Keratinocyte (primary cell): Measurements from ENCODE around the gene TBC1D7. TPM values are rescaled to one million over a fixed set of nuclear protein-coding genes. Genes with fewer than 3 reads are reported as not detected.

Experiments used
- DNase-seq: peaks from one replicate; pipeline ENCODE4 v3.0.0-alpha.2; 2011; ENCODE audit warnings: low read depth, missing footprints, low spot score
- FAIRE-seq: peaks from 2 replicates; lab custom pipeline; 2011; peaks lifted over from hg19 to GRCh38; lab: Jason Lieb, UNC
- H2AFZ ChIP-seq: 2 replicates; pipeline ENCODE4 v1.6.0; 2012; ENCODE audit warnings: low read length, control low read depth, inconsistent platforms; ENCODE audit not compliant: control insufficient read depth
- H3K27ac ChIP-seq: 2 replicates; pipeline ENCODE4 v1.5.1; 2011; ENCODE audit warnings: low read length; ENCODE audit not compliant: control insufficient read depth, insufficient read depth
- H3K27me3 ChIP-seq: 3 replicates; pipeline ENCODE4 v1.6.0; 2011; ENCODE audit warnings: low read length; ENCODE audit not compliant: control insufficient read depth, insufficient read depth; ENCODE audit errors: extremely low read depth
- H3K36me3 ChIP-seq, 2 experiments: 2 replicates in 1 of 2; 3 replicates in 1 of 2; pipeline ENCODE4 v1.5.1; 2011; ENCODE audit warnings: low read length in 2 of 2, mild to moderate bottlenecking in 1 of 2; ENCODE audit not compliant: control insufficient read depth in 2 of 2, insufficient read depth in 2 of 2; ENCODE audit errors: extremely low read depth in 1 of 2
- H3K4me1 ChIP-seq: 3 replicates; pipeline ENCODE4 v1.5.1; 2011; ENCODE audit warnings: low read length; ENCODE audit not compliant: control insufficient read depth, insufficient read depth; ENCODE audit errors: extremely low read depth
- H3K4me2 ChIP-seq: 3 replicates; pipeline ENCODE4 v1.6.0; 2011; ENCODE audit warnings: low read depth, low read length; ENCODE audit not compliant: control insufficient read depth, insufficient read depth; ENCODE audit errors: extremely low read depth
- H3K4me3 ChIP-seq, 3 experiments: fragments of 200-600 bp in 1 of 3; sonication (generic) in 1 of 3; 2 replicates in 2 of 3; 3 replicates in 1 of 3; pipeline ENCODE4 v1.5.1; 2011 to 2016; ENCODE audit warnings: low read length in 3 of 3, mild to moderate bottlenecking in 3 of 3, control low read depth in 2 of 3, inconsistent platforms in 1 of 3, low read depth in 1 of 3, mixed read lengths in 1 of 3, mixed run types in 1 of 3, moderate library complexity in 1 of 3; ENCODE audit not compliant: control insufficient read depth in 2 of 3, insufficient read depth in 2 of 3; ENCODE audit errors: extremely low read depth in 1 of 3
- H3K79me2 ChIP-seq: 2 replicates; pipeline ENCODE4 v1.6.0; 2012; ENCODE audit warnings: low read length; ENCODE audit not compliant: control insufficient read depth, insufficient read depth
- H3K9ac ChIP-seq: 3 replicates; pipeline ENCODE4 v1.6.0; 2011; ENCODE audit warnings: low read length; ENCODE audit not compliant: control insufficient read depth, insufficient read depth; ENCODE audit errors: extremely low read depth
- H3K9me1 ChIP-seq: 3 replicates; pipeline ENCODE4 v1.6.0; 2011; ENCODE audit warnings: low read length; ENCODE audit not compliant: control insufficient read depth, insufficient read depth; ENCODE audit errors: extremely low read depth
- H3K9me3 ChIP-seq: 2 replicates; pipeline ENCODE4 v1.5.1; 2012; ENCODE audit warnings: low read depth, low read length; ENCODE audit not compliant: control insufficient read depth
- H4K20me1 ChIP-seq: 3 replicates; pipeline ENCODE4 v1.6.0; 2011; ENCODE audit warnings: low read length; ENCODE audit not compliant: control insufficient read depth, insufficient read depth; ENCODE audit errors: extremely low read depth
- EZH2 ChIP-seq: IDR thresholded peaks from one replicate; pipeline ENCODE4 v1.6.1; 2012; ENCODE audit warnings: inconsistent platforms, mild to moderate bottlenecking, low read length, moderate library complexity
- dilution Hi-C: fragments of 300-500 bp; cut with MboI; formaldehyde crosslinking; loops from one replicate; pipeline ENCODE4 v1.7.0; 2020; ENCODE audit warnings: low sequenced_read_pairs; ENCODE audit not compliant: extremely low pct_ligation_motif_present
- polyA plus RNA-seq, 5 experiments: library from polyadenylated mRNA; depleted of rRNA in 3 of 5; stranded (reverse) in 3 of 5; stranded (forward) in 1 of 5; unstranded in 1 of 5; fragments of >200 nt; gene quantifications; 1 replicate in 1 of 5; 2 replicates in 3 of 5; 3 replicates in 1 of 5; pipeline versions ENCODE4 v1.2.1 to v1.2.3, GENCODE V29; 2011 to 2012; ENCODE audit warnings: missing spikeins in 2 of 5, low read depth in 1 of 5, low replicate concordance in 1 of 5
- TF ChIP-seq, protein P1 (sequence below), 3 experiments: IDR thresholded peaks in 1 of 3; conservative IDR thresholded peaks in 1 of 3; optimal IDR thresholded peaks in 1 of 3; 2 replicates in 2 of 3; 3 replicates in 1 of 3; pipeline versions ENCODE3 to v1.5.1; 2011; ENCODE audit warnings: low read length in 3 of 3, mild to moderate bottlenecking in 3 of 3, moderate library complexity in 2 of 3, control low read depth in 1 of 3, inconsistent platforms in 1 of 3; ENCODE audit not compliant: insufficient read depth in 2 of 3; ENCODE audit errors: extremely low read depth in 1 of 3

The TBC1D7 gene
- polyA plus RNA-seq, 1 donor (not counting 4 experiments of a cell fraction or from before 2014, with no cell fraction given) = 30.4 TPM

DNA sequence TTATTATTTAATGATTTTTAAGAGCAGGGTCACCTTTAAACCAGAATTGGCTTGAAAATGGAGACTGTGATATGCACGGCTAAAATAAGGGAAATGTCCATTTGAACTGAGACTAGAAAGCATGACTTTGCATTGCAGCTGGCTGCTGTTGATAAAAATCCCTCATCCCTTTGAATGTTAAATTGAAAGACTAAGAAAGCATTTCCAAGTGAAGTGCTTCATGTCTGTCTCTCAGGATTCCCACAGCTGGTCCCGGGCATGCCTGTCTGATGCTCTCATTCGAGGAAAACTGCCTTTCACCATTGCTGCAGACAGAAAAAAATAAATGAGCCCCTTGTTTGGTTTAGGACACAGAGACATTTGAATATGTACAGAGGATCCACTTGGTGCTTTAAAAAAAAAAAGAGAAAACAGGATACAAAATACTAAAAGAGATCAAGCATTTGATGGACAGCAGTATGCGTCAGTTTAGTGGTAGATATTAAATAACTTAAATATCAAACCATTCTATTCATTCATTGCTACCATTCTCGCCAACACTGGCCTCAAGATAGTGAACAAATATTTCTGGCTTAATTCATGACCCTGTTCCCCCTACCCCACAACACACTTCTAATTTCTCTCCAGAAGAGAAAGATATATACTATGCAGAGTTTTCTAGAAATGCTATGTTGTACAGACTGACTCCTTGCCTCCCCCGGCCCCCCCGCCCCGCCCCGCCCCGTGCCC, 55.0 kb downstream of the TBC1D7 start:
- H3K4me3 ChIP-seq = no peak overlapping the region
- no peaks in the 10 kb centered on the region for H3K4me1 ChIP-seq
- no peaks in the 10 kb centered on the region for H3K9me3 ChIP-seq
- TF ChIP-seq, protein P1, sequence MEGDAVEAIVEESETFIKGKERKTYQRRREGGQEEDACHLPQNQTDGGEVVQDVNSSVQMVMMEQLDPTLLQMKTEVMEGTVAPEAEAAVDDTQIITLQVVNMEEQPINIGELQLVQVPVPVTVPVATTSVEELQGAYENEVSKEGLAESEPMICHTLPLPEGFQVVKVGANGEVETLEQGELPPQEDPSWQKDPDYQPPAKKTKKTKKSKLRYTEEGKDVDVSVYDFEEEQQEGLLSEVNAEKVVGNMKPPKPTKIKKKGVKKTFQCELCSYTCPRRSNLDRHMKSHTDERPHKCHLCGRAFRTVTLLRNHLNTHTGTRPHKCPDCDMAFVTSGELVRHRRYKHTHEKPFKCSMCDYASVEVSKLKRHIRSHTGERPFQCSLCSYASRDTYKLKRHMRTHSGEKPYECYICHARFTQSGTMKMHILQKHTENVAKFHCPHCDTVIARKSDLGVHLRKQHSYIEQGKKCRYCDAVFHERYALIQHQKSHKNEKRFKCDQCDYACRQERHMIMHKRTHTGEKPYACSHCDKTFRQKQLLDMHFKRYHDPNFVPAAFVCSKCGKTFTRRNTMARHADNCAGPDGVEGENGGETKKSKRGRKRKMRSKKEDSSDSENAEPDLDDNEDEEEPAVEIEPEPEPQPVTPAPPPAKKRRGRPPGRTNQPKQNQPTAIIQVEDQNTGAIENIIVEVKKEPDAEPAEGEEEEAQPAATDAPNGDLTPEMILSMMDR (optimal IDR thresholded peaks at IDR 0.05 in 1 of 3, IDR thresholded peaks at IDR 0.05 in 1 of 3, conservative IDR thresholded peaks at IDR 0.05 in 1 of 3; ENCODE audit: extremely low read depth in 1 of 3, insufficient read depth in 2 of 3, low read length in 3 of 3) = no peak
- no peak for TF ChIP-seq EZH2
- no peak overlapping the region for H3K4me2 ChIP-seq
- H3K36me3 ChIP-seq = no peaks in the 10 kb centered on the region
- no peaks in the 10 kb centered on the region for H3K79me2 ChIP-seq
- no peaks in the 10 kb centered on the region for H3K27me3 ChIP-seq
- no peaks in the 10 kb centered on the region for H3K9me1 ChIP-seq
- H2AFZ ChIP-seq = no peak overlapping the region
- no peak overlapping the region for H3K9ac ChIP-seq
- dilution Hi-C loops = no loop called here
- DNase-seq = no peak
- FAIRE-seq = no peak
- no peaks in the 10 kb centered on the region for H4K20me1 ChIP-seq
- H3K27ac ChIP-seq = no peak overlapping the region

DNA sequence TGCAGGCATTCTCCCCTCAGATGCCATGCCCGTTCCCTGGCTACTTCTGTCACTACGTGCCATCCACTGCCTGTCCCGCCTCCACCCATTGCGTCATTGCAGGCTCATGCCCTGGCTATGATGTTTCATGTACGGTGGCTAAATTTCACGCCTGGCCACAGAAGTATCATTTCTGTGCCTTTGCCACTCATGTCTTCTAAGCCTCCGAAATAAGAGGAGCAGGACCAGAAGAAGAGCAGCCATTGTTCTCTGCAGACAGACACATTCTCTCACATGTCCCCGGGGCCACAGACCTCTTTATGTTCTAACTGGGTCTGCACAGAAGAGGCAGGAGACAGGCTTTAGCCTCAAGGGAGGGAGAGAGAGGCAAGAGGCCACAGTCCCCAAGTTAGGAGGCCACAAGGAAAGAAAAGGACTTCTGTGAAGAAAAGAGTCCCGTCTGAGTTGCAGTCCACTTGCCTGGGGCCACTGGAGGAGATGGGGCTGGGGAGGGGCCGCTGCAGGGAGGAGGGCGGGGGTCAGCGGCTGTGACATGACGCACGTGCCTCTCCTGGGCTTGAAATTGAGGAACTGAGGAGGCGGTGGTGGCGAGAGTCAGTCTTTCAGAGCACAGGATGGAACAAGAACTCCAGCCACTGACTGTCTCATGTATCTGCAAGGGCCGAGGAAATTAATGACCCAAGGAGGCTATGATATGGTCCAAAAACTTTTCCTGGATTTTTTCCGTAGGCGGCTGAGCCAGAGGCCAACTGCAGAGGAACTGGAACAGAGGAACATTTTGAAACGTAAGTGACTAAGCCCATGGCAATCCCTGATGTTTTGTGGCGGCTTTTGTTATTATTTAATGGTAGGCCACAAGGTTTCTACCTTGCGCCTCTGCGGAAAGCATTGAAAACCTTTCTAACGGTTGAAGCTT, 55.9 kb downstream of the TBC1D7 start:
- no peaks in the 10 kb centered on the region for H3K9me1 ChIP-seq
- no peak for FAIRE-seq
- no peak for DNase-seq
- no peaks in the 10 kb centered on the region for H3K27me3 ChIP-seq
- no peaks in the 10 kb centered on the region for H3K9me3 ChIP-seq
- H3K79me2 ChIP-seq = no peaks in the 10 kb centered on the region
- no peak overlapping the region for H3K9ac ChIP-seq
- dilution Hi-C loops = no loop called here
- H2AFZ ChIP-seq = no peak overlapping the region
- no peaks in the 10 kb centered on the region for H4K20me1 ChIP-seq
- H3K27ac ChIP-seq = no peak overlapping the region
- no peaks in the 10 kb centered on the region for H3K36me3 ChIP-seq
- no peaks in the 10 kb centered on the region for H3K4me1 ChIP-seq
- no peak overlapping the region for H3K4me3 ChIP-seq
- TF ChIP-seq, protein P1 (optimal IDR thresholded peaks at IDR 0.05 in 1 of 3, IDR thresholded peaks at IDR 0.05 in 1 of 3, conservative IDR thresholded peaks at IDR 0.05 in 1 of 3; ENCODE audit: extremely low read depth in 1 of 3, insufficient read depth in 2 of 3, low read length in 3 of 3) = no peak
- TF ChIP-seq EZH2 = no peak
- H3K4me2 ChIP-seq = no peak overlapping the region
